ENCODE measurements around the gene MCM5. TPM values are rescaled to one million over a fixed set of nuclear protein-coding genes. Genes with fewer than 3 reads are reported as not detected.
A peak's percentile ranks its signal among the peaks of the same experiment; 100 is the strongest.

Gene MCM5
- total RNA-seq, 1 experiment from 2014 or later: 274 TPM

DNA sequence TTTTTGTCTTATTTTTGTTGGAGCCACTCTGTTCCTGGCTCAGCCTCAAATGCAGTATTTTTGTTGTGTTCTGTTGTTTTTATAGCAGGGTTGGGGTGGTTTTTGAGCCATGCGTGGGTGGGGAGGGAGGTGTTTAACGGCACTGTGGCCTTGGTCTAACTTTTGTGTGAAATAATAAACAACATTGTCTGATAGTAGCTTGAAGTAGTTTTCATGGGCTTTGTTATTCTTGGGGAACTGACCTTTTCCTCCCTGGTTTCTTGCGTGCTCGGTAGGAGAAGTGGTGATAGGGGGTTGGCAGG lies 6.0 kb upstream of the MCM5 start:
- Histone ChIP-seq H2BK20ac (ENCODE audit: low read depth, low read length, poor library complexity, severe bottlenecking) (no peak overlapping the region), H3K79me2 (ENCODE audit: insufficient read depth, low read length) (no peaks in the 10 kb centered on the region), H2AK5ac (ENCODE audit: insufficient read length, low read length) (no peak overlapping the region), H3K27me3 (ENCODE audit: insufficient read depth, low read length) (no peaks in the 10 kb centered on the region), H2AFZ (ENCODE audit: low read length) (no peak overlapping the region), H2BK12ac (ENCODE audit: insufficient read length, low read depth, low read length) (no peak overlapping the region), H4K91ac (ENCODE audit: insufficient read length, low read depth, low read length) (no peak overlapping the region), H4K20me1 (ENCODE audit: control insufficient read depth, insufficient read depth, insufficient read length) (no peaks in the 10 kb centered on the region), H2BK120ac (ENCODE audit: low read depth, low read length, poor library complexity, severe bottlenecking) (no peak overlapping the region), H4K8ac (replicated peaks; ENCODE audit: insufficient read length, low read depth, low read length) (no peak overlapping the region), H4K5ac (ENCODE audit: insufficient read length, low read depth, low read length) (no peak overlapping the region), H3K4me1 (ENCODE audit: insufficient read depth, low read length) (no peaks in the 10 kb centered on the region), H3K9ac (ENCODE audit: extremely low read depth, insufficient read length, low read length) (no peak overlapping the region), H3K4me2 (ENCODE audit: insufficient read depth, insufficient read length, low read length) (no peak overlapping the region), H2BK5ac (ENCODE audit: insufficient read length, low read length) (no peak overlapping the region), H3K9me3 (ENCODE audit: control insufficient read depth, low read depth, low read length) (no peaks in the 10 kb centered on the region), H3K79me1 (ENCODE audit: insufficient read depth, low read depth, low read length, poor library complexity, severe bottlenecking) (no peaks in the 10 kb centered on the region), H3K18ac (ENCODE audit: insufficient read length, low read depth, low read length) (no peak overlapping the region), H3T11ph (ENCODE audit: low read length) (no peak overlapping the region), H3K14ac (ENCODE audit: insufficient read depth, low read length) (no peak overlapping the region), H3K27ac (ENCODE audit: insufficient read length, low read depth, low read length) (no peak overlapping the region), H2BK15ac (ENCODE audit: low read depth, low read length) (no peak overlapping the region), H3K4ac (ENCODE audit: low read depth, low read length) (no peak overlapping the region), H3K23ac (ENCODE audit: insufficient read length, low read depth, low read length) (no peak overlapping the region), H3K23me2 (ENCODE audit: insufficient read length, low read depth, low read length, poor library complexity, severe bottlenecking) (no peaks in the 10 kb centered on the region), H3K56ac (ENCODE audit: insufficient read length, low read depth, low read length) (no peak overlapping the region)
- Mint-ChIP-seq H3K27me3 (ENCODE audit: low read depth) (no peaks in the 10 kb centered on the region), H3K4me1 (peaks cover 7 to 10% of the 10 kb centered on the region in 2 experiments; a peak in 3 of 4 replicates), H3K36me3 (ENCODE audit: insufficient read depth in 1 of 3, low read depth in 3 of 3) (peaks cover 7 to 29% (median 11%) of the 10 kb centered on the region in 3 experiments; a peak in 4 of 7 replicates), H3K4me3 (no peak overlapping the region), H3K27ac (peak overlapping the region; percentile 56 to 84 (median 79); a peak in 4 of 7 replicates), H3K9me3 (no peaks in the 10 kb centered on the region; a peak in 1 of 5 replicates)
- TF ChIP-seq, protein P1, sequence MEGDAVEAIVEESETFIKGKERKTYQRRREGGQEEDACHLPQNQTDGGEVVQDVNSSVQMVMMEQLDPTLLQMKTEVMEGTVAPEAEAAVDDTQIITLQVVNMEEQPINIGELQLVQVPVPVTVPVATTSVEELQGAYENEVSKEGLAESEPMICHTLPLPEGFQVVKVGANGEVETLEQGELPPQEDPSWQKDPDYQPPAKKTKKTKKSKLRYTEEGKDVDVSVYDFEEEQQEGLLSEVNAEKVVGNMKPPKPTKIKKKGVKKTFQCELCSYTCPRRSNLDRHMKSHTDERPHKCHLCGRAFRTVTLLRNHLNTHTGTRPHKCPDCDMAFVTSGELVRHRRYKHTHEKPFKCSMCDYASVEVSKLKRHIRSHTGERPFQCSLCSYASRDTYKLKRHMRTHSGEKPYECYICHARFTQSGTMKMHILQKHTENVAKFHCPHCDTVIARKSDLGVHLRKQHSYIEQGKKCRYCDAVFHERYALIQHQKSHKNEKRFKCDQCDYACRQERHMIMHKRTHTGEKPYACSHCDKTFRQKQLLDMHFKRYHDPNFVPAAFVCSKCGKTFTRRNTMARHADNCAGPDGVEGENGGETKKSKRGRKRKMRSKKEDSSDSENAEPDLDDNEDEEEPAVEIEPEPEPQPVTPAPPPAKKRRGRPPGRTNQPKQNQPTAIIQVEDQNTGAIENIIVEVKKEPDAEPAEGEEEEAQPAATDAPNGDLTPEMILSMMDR (conservative IDR thresholded peaks at IDR 0.05): no peak
- DNase-seq: no peak
- WGBS (ENCODE audit: extremely low coverage, insufficient read length, low lambda C conversion rate): no CpG with 5 or more reads among the region's 4 CpGs
